Activated naive CD4-positive, alpha-beta T cell treated with anti-CD3 and anti-CD28 coated beads, Interleukin-2, amount 50 U/mL, for 16 hours (primary cell): ENCODE results near the gene BACE2.

Experiments used
- DNase-seq: peaks from one replicate; pipeline ENCODE4 v3.0.0-alpha.2; 2020

Gene BACE2

GRCh38 chr21:41149199-41149598, 18.8 kb upstream of the BACE2 start:
- DNase-seq, result no peak

DNA sequence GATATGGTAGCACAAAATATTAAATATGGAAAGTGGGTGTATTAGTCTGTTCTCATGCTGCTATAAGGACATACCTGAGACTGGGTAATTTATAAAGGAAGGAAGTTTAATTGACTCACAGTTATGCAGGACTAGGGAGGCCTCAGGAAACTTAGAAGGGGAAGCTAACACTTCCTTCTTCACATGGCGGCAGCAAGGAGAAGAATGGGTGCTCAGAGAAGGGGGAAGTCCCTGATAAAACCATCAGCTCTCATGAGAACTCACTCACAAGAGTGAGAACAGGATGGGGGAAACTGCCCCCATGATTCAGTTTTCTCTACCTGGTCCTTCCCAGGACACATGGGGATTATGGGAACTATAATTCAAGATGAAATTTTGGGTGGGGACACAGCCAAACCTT, 15.8 kb upstream of the BACE2 start:
- DNase-seq, result no peak

- no peak for DNase-seq
These were observed 14.5 kb upstream of the BACE2 start for GRCh38 chr21:41153443-41153842.

- no peak for DNase-seq
These were observed 11.8 kb upstream of the BACE2 start for GRCh38 chr21:41156142-41156541.

- no peak for DNase-seq
These were observed 9.9 kb upstream of the BACE2 start for GRCh38 chr21:41158026-41158425.

- DNase-seq, result no peak
These were observed 7.9 kb upstream of the BACE2 start for GRCh38 chr21:41160036-41160435.

- DNase-seq, result no peak
These were observed 6.5 kb upstream of the BACE2 start for GRCh38 chr21:41161428-41161827.

DNA sequence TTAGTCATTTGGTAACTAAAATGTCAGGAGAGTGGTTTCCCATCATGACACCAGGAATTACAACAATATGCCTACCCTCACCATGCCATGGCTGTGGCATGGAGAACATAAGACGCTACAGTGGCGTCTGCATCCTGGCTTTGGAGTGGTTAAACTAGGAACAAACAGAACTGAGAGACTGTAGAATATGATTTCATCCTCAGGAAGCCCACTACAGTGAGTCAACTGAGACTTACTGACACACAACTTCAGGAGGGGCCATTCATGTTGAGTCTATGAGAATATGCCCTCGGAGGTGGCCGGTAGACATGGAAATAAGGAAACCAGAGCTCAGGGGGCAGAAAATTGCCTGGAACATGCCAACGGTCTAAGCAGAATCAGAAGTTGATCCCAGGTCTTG, 5.9 kb upstream of the BACE2 start:
- no peak for DNase-seq

DNA sequence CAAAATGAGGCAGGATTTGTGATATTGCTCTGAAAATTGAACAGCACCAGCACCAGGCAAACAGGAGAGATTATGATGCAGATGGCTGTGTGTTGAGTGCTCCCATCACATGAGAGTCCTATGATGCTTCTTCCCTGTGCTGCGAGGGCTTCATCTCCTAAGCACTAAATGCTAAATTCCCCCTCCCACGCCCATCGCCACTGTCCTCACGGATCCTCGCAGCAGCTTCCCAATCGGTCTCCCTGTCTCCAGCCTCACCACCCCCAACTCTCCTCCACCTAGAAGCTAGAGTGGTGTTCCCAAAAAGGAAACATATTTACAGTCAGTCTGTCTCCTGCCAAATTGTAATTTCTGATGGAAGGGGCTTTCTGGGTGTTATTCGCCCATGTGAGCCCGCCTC, 4.9 kb upstream of the BACE2 start:
- DNase-seq, result no peak

DNA sequence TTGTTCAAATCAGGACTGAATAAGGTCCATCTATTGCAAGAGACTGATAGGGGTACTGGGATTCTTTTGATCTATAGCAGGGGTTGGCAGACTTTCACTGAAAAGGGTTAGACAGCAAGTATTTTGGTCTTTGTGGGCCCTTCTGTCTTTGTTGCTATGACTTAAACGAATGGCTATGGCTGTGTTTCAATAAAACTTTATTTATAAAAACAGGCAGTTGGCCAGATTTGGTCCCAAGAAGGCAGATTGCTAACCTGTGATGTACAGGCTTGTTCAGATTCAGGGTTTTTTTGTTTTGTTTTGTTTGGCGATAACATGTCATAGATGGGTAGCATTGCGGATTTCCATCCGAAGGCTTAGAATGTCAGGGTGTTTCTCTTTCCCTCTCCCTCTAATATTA, 3.9 kb upstream of the BACE2 start:
- DNase-seq, result no peak

GRCh38 chr21:41164981-41165655, 2.8 kb upstream of the BACE2 start:
- no peak for DNase-seq

DNA sequence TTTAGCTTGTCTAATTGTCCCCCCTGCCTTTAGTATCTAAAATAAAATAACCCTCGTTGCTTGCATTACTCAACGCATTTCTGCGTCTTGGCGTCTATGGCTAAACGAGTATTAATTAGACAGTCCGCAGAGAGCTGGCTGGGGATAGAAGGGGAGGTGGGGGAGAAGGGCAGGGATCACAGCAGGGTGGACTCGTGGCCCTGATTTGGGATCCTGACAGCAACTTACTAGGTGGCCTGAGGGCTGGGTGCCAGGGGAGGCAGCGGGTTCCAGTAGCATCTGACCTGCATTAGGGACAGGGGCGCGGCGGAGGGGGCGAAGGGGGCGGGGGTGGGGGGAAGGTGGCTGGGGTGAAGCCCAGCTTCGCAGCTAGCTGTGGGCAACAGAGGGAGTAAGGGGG, 1.1 kb upstream of the BACE2 start:
- DNase-seq, result no peak

- DNase-seq, result no peak
These were observed 664 bp downstream of the BACE2 start for GRCh38 chr21:41168391-41169257.

DNA sequence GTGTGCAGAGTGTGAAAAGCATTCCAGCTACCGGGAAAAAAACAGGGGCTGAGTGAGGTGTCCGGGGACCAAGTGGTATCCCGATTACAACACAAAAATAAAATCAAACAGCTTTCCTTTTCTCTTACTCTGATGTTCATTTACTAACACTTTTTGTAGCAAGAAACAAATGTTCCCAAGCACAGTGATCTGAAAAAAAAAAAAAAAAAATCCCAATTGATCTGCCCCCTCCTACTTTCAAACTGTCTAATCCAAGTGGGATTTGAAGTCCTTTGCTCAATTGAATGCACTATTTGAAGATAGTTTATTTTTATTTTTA, 1.3 kb downstream of the BACE2 start:
- DNase-seq, result no peak

DNA sequence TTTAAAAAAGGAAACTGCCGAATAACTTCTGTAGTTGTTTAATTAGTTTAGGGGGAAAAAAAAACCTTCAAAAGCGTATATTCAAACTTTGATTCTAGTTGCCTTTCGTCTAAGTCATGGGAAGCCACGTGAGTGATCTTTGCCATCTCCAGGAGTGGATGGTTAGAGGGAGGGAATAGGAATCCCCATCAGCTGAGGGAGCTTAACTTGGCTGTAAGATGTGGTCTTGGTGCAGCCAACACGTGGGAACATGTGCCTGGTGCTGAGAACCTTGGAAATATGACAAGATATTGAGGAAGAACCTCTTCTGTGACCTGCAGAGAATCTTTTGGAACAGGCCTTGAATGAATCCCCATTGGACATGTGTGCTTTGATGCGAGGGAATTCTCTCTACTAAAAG, 1.7 kb downstream of the BACE2 start:
- no peak for DNase-seq

DNA sequence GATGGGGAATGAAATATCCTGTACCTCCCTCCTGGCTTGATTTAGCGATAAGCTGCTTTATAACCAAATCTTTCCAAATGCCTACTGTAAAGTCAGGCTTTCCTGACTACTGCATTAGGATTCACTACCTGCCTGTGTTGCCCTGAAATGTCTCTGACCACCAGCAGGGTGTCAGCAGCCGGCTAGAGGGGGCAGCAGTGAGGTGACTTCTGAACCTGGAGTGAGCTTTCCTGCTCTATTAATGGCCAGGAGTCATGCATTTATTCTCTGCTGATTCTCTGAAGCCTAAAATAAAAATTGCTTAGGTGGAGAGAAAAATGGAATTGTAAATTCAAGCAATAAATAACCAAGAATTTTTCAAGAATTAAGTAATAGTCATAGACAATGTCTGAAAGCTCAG, 2.5 kb downstream of the BACE2 start:
- DNase-seq, result no peak

DNA sequence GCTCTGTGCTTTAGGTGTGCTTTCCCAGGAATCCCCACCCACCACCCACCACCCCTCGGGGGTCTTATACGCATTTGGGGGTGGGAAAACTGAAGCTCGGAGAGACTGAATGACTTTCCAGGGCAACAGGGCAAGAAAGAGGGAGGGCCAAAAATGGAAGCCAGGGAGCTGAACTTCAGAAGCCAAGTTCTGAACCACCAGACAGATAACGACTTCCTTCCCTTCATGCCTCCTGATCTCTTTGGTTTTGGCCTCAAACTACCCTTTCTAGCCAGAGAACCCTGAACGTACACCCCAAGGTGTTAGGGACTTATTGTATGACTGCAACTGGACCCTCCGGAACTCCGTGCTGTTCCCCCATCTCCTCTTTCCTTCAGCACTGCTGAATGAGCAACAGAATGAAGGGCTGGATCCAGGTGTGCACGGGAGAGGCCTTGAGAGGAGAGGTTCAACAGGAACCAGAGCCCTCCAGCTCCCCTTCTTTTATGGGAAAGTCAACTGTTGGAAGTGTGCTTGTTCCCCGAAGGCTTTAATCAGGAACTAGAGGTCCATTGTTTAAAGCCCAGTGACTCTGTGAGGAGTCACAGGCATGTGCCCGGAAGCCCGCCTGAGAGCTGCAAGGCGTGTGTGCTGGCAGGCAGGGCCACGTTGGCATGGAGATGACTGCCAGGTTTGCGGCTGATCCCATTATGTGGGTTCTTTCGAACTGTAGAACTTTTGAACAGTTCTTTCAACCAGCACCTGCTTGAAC, 3.1 kb downstream of the BACE2 start:
- no peak for DNase-seq

- no peak for DNase-seq
These were observed 7.1 kb downstream of the BACE2 start for GRCh38 chr21:41175080-41175479.

- no peak for DNase-seq
These were observed 8.9 kb downstream of the BACE2 start for GRCh38 chr21:41176846-41177245.

GRCh38 chr21:41180752-41181151, 12.8 kb downstream of the BACE2 start:
- no peak for DNase-seq

DNA sequence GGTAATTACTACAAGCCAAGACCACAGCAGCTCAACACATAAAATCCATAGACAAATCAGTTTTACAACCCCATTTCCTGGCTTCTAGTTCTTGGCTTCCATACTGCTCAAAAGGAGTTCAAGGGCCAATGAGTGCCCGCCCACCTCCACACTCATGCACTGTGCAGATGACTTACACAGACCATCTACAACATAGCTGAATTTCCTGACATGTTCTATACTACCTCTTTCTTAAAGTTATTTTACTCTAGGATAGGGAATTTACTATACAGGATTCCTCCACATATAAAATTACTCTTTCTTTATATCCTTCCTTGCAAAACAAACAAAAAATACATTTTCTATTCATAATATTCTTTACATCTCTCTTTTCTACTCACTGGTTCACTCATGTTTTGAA, 14.6 kb downstream of the BACE2 start:
- DNase-seq, result no peak

GRCh38 chr21:41183575-41183974, 15.6 kb downstream of the BACE2 start:
- no peak for DNase-seq

DNA sequence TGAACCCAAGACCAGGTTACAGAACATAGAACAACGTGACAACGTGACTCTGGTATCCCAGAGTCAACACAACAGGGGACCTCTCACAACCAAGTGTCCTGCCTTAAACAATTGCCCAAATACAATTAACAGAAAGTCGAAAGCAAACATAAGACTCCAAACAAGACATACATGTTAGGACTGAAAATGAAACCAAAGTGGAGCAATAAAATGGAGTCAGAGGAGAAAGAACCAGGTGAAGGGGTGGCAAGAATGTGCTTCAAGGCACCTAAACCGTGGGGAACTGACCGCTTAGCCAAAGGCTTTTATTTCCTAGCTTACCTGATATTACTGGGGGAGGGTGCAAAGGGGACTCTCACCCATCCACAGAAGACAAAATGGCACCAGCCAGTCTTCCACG, 17.8 kb downstream of the BACE2 start:
- no peak for DNase-seq
